Melanocyte of skin (primary cell): Measurements from ENCODE around the gene MAT2B. TPM values are rescaled to one million over a fixed set of nuclear protein-coding genes. Genes with fewer than 3 reads are reported as not detected.

Source experiments
- total RNA-seq, 2 donors: library from RNA; depleted of rRNA; stranded (reverse); fragments of >200 nt; gene quantifications; 2 replicates each; pipeline ENCODE4 v1.2.3, GENCODE V29; 2012

Gene MAT2B
- total RNA-seq = 10 to 100 TPM; 39.9 to 53.3 TPM

DNA sequence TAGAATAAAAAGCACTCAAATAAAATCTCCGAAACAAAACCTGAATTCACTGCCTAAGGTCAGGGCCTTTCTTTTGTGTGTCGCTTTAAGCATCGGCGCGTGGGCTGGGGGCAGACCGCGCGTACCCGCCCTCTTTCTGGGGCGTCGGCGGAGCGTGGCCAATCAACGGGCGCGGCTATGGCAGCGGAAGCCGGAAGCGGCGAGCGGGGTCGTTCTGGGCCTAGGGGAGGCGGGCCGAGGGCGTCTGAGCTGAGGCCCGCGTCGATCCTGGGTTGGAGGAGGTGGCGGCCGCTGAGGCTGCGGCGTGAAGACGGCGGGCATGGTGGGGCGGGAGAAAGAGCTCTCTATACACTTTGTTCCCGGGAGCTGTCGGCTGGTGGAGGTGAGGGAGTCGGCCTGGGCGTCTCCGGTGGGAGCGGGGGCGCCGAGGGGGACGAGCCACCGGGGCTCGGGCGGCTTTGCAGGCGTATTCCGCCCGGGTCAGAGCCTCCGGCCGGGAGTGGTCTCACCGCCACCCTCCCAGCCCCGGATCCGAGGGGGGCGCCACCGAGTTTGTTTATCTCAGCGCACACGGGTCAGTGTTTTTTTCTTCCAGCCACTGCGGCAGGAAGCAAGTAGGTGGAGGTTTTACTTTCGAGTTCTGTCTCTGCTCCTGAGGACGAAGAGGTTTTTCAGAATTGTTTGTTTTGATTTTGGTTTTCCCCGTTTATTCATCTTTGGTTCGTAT is at the start of gene MAT2B:
Gene MAT2B, plus strand, starts transcription at position 252 of the 727 bp plus-strand sequence. Its CDS starts 68 bp downstream, at position 320.

DNA sequence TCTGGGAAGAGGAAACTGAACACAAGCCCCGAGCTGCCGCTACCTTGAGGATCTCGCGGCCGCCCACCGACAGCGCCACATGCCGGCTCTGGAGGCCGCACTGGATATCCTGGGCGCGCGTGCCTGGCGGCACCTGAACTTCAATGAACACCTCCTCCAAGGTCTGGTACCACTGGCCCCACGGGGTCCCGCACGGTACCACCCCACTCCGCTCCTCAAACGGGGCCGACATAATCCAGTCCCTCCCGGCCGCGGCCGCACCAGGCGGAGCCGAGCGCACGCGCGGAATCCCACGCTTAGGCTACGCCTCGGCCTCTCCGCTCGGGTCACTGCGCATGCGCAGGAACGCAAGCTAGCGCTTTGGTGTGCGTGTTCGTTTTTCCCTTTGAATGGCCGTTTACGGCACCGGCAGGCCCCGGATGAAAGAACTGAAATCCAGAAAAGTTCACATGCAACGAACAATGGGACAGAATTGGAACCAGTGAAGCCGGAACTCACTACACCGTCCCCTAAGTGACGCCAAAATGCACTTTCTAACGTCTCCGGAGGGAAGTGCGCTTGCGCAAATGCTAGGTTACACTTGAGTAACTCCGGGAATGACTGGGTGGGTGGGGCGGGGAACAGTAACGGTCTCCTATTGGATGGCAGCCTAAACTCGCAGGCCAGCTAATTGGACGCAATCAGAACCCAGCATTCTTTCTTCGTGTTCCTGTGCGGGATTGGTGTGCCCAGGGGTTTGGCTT is 45.4 kb upstream of the MAT2B start, which contains the start of gene NUDCD2:
Gene NUDCD2, minus strand, starts transcription at position 284 of the 743 bp plus-strand sequence. Its CDS starts 52 bp downstream, at position 232.

DNA sequence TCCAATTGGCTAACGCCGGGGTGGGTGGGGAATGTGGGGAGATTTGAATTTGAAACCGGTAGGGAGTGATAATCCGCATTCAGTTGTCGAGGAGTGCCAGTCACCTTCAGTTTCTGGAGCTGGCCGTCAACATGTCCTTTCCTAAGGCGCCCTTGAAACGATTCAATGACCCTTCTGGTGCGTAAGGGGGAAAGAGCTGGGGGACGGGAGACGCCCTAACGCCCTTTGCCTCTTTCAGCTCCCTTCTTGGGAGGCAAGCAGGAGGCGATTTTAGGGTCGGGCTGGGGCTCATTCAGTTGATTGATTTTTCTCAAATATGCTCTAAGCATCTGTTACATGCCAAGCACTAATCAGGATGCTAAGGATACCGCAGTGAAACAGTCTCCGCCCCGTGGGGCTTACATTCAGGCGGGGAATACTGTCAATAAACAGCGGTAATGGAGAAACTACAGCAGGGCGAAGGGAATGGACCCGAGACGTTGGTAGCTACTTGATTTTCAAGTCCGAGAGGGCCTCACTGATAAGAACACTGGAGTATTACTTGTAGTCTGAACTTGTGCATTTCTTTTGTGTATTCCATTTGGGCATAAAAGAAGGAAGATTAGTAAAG is 44.8 kb upstream of the MAT2B start, which contains the start of gene HMMR:
Gene HMMR, plus strand, starts transcription at position 71 of the 610 bp plus-strand sequence. Its CDS starts 61 bp downstream, at position 132.

Other genes with a start within 250 kb of the MAT2B start
- gene CCNG1, start 68.0 kb upstream of the MAT2B start, total RNA-seq = 100 to 1,000 TPM; 214 to 231 TPM
- gene NUDCD2, start 45.5 kb upstream of the MAT2B start, total RNA-seq = 1 to 10 TPM; 3.4 to 5.3 TPM
- 10 to 100 TPM; 30.6 to 46.3 TPM for gene HMMR, start 45.0 kb upstream of the MAT2B start, total RNA-seq